Fibroblast of pulmonary artery (primary cell): ENCODE data around the gene SEC16B.
A peak's percentile ranks its signal among the peaks of the same experiment; 100 is the strongest.

Experiments
- DNase-seq: peaks from one replicate; pipeline ENCODE4 v3.0.0-alpha.2; 2010; ENCODE audit warnings: low read depth
- H3K4me3 ChIP-seq: replicated peaks from 2 replicates; pipeline ENCODE4 v1.5.1; 2011; ENCODE audit warnings: low read depth, mild to moderate bottlenecking, control low read depth, low read length, moderate library complexity
- TF ChIP-seq, protein P1 (sequence below): IDR thresholded peaks from 2 replicates; pipeline ENCODE4 v1.5.1; 2011; ENCODE audit warnings: mild to moderate bottlenecking, control low read depth, low read length, inconsistent platforms; ENCODE audit errors: missing control alignments

Gene SEC16B

GRCh38 chr1:177969825-177970371 is at the start of gene SEC16B:
SEC16B (minus strand) TSS chr1:177970058; CDS start chr1:177967981, 2,077 bp downstream.
- no peak for DNase-seq
- TF ChIP-seq, protein P1, sequence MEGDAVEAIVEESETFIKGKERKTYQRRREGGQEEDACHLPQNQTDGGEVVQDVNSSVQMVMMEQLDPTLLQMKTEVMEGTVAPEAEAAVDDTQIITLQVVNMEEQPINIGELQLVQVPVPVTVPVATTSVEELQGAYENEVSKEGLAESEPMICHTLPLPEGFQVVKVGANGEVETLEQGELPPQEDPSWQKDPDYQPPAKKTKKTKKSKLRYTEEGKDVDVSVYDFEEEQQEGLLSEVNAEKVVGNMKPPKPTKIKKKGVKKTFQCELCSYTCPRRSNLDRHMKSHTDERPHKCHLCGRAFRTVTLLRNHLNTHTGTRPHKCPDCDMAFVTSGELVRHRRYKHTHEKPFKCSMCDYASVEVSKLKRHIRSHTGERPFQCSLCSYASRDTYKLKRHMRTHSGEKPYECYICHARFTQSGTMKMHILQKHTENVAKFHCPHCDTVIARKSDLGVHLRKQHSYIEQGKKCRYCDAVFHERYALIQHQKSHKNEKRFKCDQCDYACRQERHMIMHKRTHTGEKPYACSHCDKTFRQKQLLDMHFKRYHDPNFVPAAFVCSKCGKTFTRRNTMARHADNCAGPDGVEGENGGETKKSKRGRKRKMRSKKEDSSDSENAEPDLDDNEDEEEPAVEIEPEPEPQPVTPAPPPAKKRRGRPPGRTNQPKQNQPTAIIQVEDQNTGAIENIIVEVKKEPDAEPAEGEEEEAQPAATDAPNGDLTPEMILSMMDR = no peak
- H3K4me3 ChIP-seq = no peak within 1 kb of the TSS

DNA sequence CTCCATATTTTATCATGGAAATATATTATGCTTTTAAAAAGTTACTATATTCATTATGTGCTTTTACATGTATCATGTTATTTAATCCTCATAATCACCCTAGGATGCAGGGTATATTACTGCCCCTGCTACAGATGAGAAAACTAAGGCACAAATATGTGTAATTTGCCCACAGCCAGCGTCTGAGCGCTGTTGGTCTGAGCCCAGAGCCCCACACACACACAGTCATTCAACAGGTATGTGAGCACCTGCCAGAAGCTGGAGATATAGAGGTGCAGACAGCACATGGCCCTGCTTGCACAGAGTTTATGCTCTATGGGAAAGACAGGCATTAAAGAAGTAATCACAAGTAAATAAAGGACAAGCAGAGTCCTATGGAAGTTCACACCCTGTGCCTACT is 49.8 kb upstream of the SEC16B start:
- no peak for DNase-seq
- H3K4me3 ChIP-seq = no peak overlapping the region
- TF ChIP-seq, protein P1 = no peak

DNA sequence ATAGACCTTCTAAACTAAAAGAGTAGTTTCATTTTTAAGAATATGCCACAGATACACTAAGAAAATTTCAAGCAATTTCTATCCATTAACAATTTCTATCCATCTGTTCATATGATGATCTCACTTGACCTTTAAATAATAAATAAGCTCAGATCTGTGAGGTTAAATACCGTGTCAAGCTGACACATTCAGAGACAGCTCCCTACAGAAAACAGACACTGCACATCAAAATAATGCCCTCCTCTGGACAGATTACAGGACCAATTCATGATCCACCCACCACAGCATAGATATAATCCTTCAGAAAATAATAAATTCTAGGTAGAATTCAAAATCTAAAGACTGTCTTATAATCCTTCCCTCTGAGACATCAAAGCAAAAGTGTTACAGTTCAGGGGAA is 49.4 kb upstream of the SEC16B start:
- no peak for DNase-seq
- no peak overlapping the region for H3K4me3 ChIP-seq
- TF ChIP-seq, protein P1 = no peak

DNA sequence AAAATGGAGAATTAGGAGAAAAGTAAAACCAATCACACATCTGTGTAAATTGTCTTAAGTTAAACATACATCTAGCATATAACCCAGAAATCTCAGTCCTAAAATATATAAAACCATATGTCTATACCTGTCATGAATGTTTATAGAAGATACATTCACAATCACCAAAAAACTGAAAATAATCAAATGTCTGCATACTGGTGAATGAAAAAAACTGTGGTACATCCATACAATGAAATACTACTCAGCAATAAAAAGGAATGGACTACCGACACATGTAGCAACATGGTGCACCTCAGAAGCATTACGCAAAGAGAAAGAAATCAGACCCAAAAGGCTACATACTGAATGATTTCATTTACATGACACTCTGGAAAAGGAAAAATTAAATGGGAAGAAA is 47.7 kb upstream of the SEC16B start:
- DNase-seq = no peak
- TF ChIP-seq, protein P1 = no peak
- H3K4me3 ChIP-seq = no peak overlapping the region

GRCh38 chr1:178011864-178012503 is 42.1 kb upstream of the SEC16B start:
- TF ChIP-seq, protein P1 = no peak
- DNase-seq = no peak
- no peak overlapping the region for H3K4me3 ChIP-seq

DNA sequence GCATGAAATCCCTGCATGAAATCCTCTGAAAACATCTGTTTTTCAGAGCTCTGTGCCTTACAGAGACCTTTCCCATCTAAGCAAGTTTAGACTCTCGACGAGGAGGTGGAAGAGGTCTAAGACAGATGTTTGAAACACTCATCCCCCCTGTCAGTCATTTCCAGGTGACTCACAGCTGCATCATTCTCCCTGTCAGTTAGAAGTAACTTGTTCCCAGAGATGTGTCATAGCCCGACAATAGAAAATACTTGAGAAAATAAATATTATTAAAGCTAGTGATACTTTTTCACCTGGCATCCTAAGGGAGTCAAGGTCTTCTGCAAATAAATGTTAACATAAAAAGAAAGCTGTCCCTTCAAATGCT is 41.6 kb upstream of the SEC16B start:
- H3K4me3 ChIP-seq = no peak overlapping the region
- peak; percentile 45 for DNase-seq
- TF ChIP-seq, protein P1 = no peak
